ENCODE results near the gene CREB5.

Gene CREB5

GRCh38 chr7:28617308-28617880 lies 205.1 kb downstream of the CREB5 start:
- no peaks in the 10 kb centered on the region for H3K9me3 ChIP-seq (ENCODE audit: control insufficient read depth, insufficient read depth, low read length)
- no peak overlapping the region for H3K9ac ChIP-seq (ENCODE audit: low read depth, low read length)
- no peaks in the 10 kb centered on the region for H3K36me3 ChIP-seq (ENCODE audit: insufficient read depth, low read length)
- H3K4me1 ChIP-seq (ENCODE audit: insufficient read depth, low read length), result 0 out of 2 replicates have a peak, but pooled peaks cover 6% of the 10 kb centered on the region

DNA sequence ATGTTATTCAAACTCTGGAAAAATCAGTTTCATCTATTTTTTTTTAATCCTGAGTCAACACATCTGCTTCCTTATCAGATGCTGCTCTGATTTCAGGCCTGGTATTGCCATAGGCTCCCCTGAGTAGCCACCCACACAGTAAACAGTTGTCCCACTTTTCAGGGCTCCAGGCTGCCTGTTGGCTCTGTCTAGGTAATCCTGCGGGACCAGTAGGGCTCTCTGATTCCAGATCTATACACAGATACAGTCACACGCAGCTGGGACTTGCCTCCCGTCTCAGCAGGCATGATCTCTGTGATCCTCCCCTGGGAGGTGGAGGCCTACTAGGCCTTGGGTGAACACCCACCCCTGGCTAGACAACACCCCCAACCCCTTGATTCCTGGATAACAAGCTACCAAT lies 206.1 kb downstream of the CREB5 start:
- Histone ChIP-seq H3K9ac (ENCODE audit: low read depth, low read length) (no peak overlapping the region), H3K36me3 (ENCODE audit: insufficient read depth, low read length) (no peaks in the 10 kb centered on the region), H3K4me1 (ENCODE audit: insufficient read depth, low read length) (0 out of 2 replicates have a peak, but pooled peaks cover under 1% of the 10 kb centered on the region), H3K9me3 (ENCODE audit: control insufficient read depth, insufficient read depth, low read length) (no peaks in the 10 kb centered on the region)

- no peaks in the 10 kb centered on the region for H3K36me3 ChIP-seq (ENCODE audit: insufficient read depth, low read length)
- H3K9ac ChIP-seq (ENCODE audit: low read depth, low read length), result no peak overlapping the region
- H3K4me1 ChIP-seq (ENCODE audit: insufficient read depth, low read length), result no peaks in the 10 kb centered on the region
- H3K9me3 ChIP-seq (ENCODE audit: control insufficient read depth, insufficient read depth, low read length), result no peaks in the 10 kb centered on the region
These were observed 206.9 kb downstream of the CREB5 start for GRCh38 chr7:28619256-28619655.

GRCh38 chr7:28621369-28621841 lies 209.1 kb downstream of the CREB5 start:
- no peak overlapping the region for H3K9ac ChIP-seq (ENCODE audit: low read depth, low read length)
- no peaks in the 10 kb centered on the region for H3K4me1 ChIP-seq (ENCODE audit: insufficient read depth, low read length)

DNA sequence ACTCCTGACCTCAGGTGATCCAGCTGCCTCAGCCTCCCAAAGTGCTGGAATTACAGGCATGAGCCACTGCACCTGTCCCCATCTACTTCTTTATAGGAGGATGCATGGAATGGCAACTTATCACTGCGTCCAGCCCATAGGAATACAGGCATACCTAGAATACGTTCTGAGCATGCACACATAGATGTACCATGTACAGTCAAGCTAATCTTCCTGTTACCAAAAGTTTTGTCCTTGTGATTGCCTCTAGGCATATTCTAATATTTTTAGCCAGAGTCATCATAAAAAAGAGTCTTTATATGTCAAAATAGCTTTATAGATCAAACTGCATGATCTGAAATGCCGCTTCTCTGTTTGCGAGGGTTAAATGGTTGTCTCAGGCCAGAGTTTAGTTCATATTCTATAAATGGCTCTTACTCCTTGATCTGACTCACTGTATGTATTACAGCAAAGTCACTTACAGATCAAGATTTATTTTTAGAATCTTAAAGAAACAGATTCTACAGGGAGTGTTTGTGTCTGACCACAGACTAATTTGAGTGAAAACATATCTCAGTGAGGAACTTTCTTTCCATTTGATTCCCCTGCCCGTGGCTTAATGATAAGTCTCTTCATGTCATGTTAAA lies 210.9 kb downstream of the CREB5 start:
- no peaks in the 10 kb centered on the region for H3K36me3 ChIP-seq (ENCODE audit: insufficient read depth, low read length)
- H3K4me1 ChIP-seq (ENCODE audit: insufficient read depth, low read length), result peaks cover 4% of the 10 kb centered on the region; the same call in 1 of the 2 replicates
- H3K9me3 ChIP-seq (ENCODE audit: control insufficient read depth, insufficient read depth, low read length), result no peaks in the 10 kb centered on the region
- no peak overlapping the region for H3K9ac ChIP-seq (ENCODE audit: low read depth, low read length)

More at GRCh38 chr7:28621369-28621841, 209.1 kb downstream of the CREB5 start:
- Histone ChIP-seq H3K9me3 (ENCODE audit: control insufficient read depth, insufficient read depth, low read length) (no peaks in the 10 kb centered on the region), H3K36me3 (ENCODE audit: insufficient read depth, low read length) (no peaks in the 10 kb centered on the region)

DNA sequence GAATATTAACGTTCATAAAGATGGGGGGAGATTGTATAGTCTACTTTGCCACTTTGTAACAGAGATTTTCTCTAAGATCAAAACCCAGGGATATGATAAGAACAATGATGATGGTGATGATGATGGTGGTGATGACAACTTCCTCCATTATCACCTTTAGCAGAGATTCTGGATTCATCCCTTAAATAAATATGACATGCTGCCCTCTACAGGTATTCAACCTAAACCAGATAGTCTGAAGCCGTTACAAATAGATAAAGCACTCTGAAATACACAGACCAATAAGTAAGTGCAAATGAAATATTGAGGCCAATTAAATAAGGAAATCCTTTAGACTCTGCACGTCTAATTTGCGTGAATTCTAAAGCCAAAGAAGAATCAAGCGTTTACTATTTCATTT lies 211.5 kb downstream of the CREB5 start:
- Histone ChIP-seq H3K9ac (ENCODE audit: low read depth, low read length) (no peak overlapping the region), H3K9me3 (ENCODE audit: control insufficient read depth, insufficient read depth, low read length) (no peaks in the 10 kb centered on the region), H3K4me1 (ENCODE audit: insufficient read depth, low read length) (peaks cover 4% of the 10 kb centered on the region; the same call in 1 of the 2 replicates), H3K36me3 (ENCODE audit: insufficient read depth, low read length) (no peaks in the 10 kb centered on the region)

- Histone ChIP-seq H3K4me1 (ENCODE audit: insufficient read depth, low read length) (peaks cover 4% of the 10 kb centered on the region; the same call in 1 of the 2 replicates), H3K9me3 (ENCODE audit: control insufficient read depth, insufficient read depth, low read length) (no peaks in the 10 kb centered on the region)
These were observed 213.1 kb downstream of the CREB5 start for GRCh38 chr7:28625432-28625831.

GRCh38 chr7:28626221-28626620 lies 213.9 kb downstream of the CREB5 start:
- peaks cover 4% of the 10 kb centered on the region; the same call in 1 of the 2 replicates for H3K4me1 ChIP-seq (ENCODE audit: insufficient read depth, low read length)
- H3K9me3 ChIP-seq (ENCODE audit: control insufficient read depth, insufficient read depth, low read length), result no peaks in the 10 kb centered on the region
- H3K9ac ChIP-seq (ENCODE audit: low read depth, low read length), result no peak overlapping the region
- no peaks in the 10 kb centered on the region for H3K36me3 ChIP-seq (ENCODE audit: insufficient read depth, low read length)

More at GRCh38 chr7:28625432-28625831, 213.1 kb downstream of the CREB5 start:
- Histone ChIP-seq H3K9ac (ENCODE audit: low read depth, low read length) (no peak overlapping the region), H3K36me3 (ENCODE audit: insufficient read depth, low read length) (no peaks in the 10 kb centered on the region)

DNA sequence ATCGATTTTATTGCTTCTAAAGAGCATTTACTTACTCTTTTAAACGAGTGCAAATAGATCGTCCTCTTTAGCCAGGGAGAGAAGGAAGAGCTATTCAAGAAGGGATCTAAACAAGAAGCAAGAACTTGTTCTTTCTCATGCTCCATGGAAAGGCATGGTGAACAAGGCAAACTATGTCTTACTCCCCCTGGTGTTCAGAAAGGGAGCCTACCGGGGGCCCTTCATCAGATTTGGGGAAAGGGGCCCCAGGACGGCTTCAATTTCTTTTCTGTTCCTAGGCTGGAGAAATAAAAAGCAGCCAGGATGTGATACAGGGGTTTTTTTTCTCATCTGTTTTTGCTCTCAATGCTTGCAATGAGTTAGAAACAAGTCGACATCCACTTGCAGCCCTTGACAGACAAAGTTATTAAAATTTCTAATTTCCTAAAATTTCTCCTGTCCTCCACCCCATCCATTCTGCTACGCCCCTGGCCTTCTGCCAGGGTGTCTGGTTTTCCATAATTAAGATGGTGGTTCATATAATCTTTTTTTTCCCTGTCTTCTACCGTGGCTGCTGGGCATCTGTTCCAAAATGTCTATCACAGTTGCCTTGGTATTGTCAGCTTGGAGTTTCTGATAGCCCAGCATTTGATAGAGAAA lies 214.4 kb downstream of the CREB5 start:
- H3K36me3 ChIP-seq (ENCODE audit: insufficient read depth, low read length), result no peaks in the 10 kb centered on the region
- peaks cover 4% of the 10 kb centered on the region; the same call in 1 of the 2 replicates for H3K4me1 ChIP-seq (ENCODE audit: insufficient read depth, low read length)
- no peak overlapping the region for H3K9ac ChIP-seq (ENCODE audit: low read depth, low read length)
- no peaks in the 10 kb centered on the region for H3K9me3 ChIP-seq (ENCODE audit: control insufficient read depth, insufficient read depth, low read length)

GRCh38 chr7:28627263-28627653 lies 214.9 kb downstream of the CREB5 start:
- Histone ChIP-seq H3K36me3 (ENCODE audit: insufficient read depth, low read length) (no peaks in the 10 kb centered on the region), H3K4me1 (ENCODE audit: insufficient read depth, low read length) (peaks cover 4% of the 10 kb centered on the region; the same call in 1 of the 2 replicates), H3K9ac (ENCODE audit: low read depth, low read length) (no peak overlapping the region), H3K9me3 (ENCODE audit: control insufficient read depth, insufficient read depth, low read length) (no peaks in the 10 kb centered on the region)

DNA sequence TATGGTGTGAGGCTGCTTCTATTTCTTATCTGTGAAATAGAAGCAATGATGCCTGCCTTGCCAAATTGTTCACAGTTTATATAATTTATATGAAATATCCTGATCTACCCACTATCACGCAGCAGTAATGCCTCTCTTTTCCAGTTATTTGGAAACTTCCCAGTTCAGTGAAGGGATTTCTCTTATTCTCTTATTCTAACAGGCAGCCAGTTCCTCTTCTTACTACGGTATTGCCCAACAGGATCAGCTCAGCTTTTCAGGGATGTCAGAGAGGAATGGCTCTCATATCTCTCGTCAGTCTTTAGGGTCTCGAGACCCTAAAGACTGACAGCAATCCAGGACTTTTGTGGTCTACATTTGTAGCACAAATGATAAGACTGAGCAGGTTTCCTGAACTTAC lies 215.6 kb downstream of the CREB5 start:
- Histone ChIP-seq H3K36me3 (ENCODE audit: insufficient read depth, low read length) (no peaks in the 10 kb centered on the region), H3K9me3 (ENCODE audit: control insufficient read depth, insufficient read depth, low read length) (no peaks in the 10 kb centered on the region), H3K9ac (ENCODE audit: low read depth, low read length) (no peak overlapping the region), H3K4me1 (ENCODE audit: insufficient read depth, low read length) (peaks cover 4% of the 10 kb centered on the region; the same call in 1 of the 2 replicates)

DNA sequence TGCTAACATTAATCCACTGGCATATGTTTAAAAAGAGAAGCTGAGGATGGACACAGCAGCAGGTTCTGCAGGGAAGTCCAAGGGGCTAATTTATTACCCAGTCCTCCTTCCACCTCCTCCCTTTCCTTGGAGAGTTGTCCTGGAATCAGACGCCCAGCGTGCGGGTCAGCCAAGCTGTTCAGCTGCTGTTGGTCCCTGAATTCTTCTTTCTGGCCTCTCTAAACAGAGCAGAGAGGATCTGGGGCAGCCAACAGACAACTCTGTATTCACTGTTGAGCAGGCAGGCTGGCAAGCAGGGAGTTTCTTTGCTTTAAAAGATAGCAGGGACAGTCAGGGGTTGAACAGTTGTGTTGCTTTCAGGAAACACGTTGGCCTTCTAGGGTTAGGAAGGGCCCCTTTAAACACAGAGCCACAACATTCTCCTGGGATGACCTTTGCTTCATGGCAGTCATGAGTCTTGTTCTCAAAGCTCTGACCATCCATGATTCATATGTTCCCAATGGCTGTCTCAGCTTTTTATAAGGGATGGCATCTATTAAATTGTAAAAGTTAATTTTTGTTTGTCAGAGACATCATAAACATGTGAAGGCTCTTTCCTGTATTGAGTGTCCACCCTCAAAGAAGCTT lies 217.0 kb downstream of the CREB5 start:
- Histone ChIP-seq H3K9ac (ENCODE audit: low read depth, low read length) (no peak overlapping the region), H3K9me3 (ENCODE audit: control insufficient read depth, insufficient read depth, low read length) (no peaks in the 10 kb centered on the region), H3K36me3 (ENCODE audit: insufficient read depth, low read length) (no peaks in the 10 kb centered on the region), H3K4me1 (ENCODE audit: insufficient read depth, low read length) (peaks cover 4% of the 10 kb centered on the region; the same call in 1 of the 2 replicates)

GRCh38 chr7:28630350-28630749 lies 218.0 kb downstream of the CREB5 start:
- Histone ChIP-seq H3K9ac (ENCODE audit: low read depth, low read length) (no peak overlapping the region), H3K4me1 (ENCODE audit: insufficient read depth, low read length) (peaks cover 4% of the 10 kb centered on the region; the same call in 1 of the 2 replicates), H3K9me3 (ENCODE audit: control insufficient read depth, insufficient read depth, low read length) (no peaks in the 10 kb centered on the region), H3K36me3 (ENCODE audit: insufficient read depth, low read length) (no peaks in the 10 kb centered on the region)

GRCh38 chr7:28631995-28632394 lies 219.7 kb downstream of the CREB5 start:
- Histone ChIP-seq H3K4me1 (ENCODE audit: insufficient read depth, low read length) (peaks cover 1% of the 10 kb centered on the region; the same call in 1 of the 2 replicates), H3K36me3 (ENCODE audit: insufficient read depth, low read length) (no peaks in the 10 kb centered on the region), H3K9me3 (ENCODE audit: control insufficient read depth, insufficient read depth, low read length) (no peaks in the 10 kb centered on the region), H3K9ac (ENCODE audit: low read depth, low read length) (no peak overlapping the region)
